ENCODE results near the gene GSKIP.

The GSKIP gene

DNA sequence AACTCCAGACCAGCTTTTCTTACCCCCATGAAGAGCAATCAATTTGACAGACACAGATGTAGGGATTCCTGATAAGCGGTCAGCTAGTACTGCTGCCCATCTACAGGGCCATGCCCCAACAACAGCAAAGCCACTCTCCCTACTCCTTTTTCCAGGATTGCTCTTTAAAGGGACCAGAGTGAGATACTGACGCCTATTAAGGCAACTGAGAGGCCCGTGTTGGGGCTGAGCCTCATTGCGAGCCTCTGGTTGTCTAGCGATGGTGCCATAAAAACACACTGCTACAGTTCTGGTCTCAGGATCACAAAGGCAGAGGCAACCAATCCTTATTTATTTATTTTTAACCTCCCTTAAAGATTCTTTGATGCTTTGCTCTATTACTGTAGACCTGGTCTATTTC lies 59.7 kb downstream of the GSKIP start:
- no peak for DNase-seq

DNA sequence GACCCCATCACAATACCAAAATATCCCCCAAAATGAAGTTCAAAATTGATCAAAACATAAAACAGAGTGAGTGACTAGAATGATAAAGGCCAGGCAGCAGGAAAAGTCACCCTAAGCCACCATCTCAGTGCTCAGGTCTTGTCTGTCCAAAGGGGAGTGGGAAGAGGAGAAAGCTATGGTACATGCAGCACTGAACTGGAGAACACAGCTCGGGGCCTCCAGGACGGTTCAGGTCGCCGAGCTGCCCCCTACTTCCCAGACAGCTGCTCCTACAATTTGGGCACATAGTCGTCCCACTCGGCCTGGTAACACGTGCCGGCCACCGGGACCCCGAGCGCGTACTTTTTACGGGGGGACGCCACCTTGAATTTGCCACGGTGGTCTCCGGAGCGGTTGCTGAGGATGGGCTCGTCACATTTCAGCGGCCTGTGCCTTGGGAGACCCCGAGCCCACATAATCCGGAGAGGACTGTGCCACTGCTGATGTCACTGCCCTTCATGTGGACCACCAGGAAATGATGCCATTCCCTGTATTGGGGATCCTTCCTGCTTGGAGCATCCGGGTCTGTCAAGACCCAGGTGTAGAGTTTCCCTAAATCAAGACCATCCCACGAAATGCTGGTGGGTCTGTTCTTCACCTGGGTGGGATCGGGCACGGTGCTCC lies 60.3 kb downstream of the GSKIP start:
- no peak for DNase-seq

DNA sequence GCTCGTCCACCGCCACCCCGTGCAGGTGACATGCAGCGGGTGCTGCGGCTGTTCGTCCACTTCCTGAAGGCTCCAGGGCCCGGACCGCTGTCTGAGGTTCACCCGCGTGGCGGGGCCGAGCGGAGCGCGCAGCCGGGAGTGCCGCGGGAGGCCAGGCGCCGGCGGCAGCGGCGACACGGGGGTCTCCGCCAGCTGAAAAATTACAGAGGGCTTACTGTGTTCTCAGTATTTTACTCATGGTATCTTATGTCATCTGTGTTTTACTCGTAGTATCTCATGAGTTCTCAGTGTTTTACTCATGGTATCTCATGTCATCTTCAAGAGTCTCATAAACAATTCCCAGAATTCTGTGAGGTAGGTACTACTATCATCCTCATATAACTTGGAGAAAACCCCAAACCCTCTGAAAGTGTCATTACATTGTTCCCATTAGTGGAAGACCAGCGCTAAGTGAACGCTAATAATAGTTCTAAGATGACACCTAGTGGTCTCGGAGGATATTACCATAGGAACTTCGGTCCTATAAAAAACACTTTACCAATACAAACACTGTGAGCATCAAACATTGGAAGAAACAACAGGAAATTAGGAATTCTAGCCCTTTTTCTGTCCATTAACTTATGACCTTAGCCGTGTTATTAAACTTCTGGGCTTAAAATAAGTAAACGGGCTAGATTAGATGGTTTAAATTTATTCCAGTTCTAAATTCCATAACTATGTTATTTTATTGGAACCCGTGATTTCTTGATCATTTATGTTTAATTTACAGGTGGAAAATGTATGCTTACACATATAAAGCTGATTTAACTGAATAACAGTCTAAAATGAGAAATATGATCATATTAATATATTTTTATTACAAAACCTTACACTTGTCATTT lies 61.0 kb downstream of the GSKIP start:
- DNase-seq, result no peak

DNA sequence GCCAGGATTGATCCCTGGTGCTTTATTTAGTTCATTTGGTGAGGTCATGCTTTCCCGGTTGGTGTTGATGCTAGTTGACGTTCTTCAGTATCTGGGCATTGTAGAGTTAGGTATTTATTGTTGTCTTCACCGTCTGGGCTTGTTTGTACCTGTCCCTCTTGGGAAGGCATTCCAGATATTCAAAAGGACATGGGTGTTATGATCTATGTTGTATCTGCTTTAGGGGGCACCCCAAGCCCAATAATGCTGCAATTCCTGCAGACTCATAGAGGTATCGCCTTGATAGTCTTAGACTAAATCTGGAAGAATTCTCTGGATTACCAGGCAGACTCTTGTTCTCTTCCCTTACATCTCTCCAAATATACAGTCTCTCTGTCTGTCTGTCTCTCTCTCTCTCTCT lies 70.7 kb downstream of the GSKIP start:
- DNase-seq, result no peak
